Adrenal gland (tissue), 5 donors: Measurements from ENCODE around the gene PNN.
"Not testable (repeated sequence)": the region's sequence is repeated elsewhere in the genome, so short reads cannot be mapped to it uniquely, and the experiment has no call there.

Experiments used
- CTCF ChIP-seq, 6 experiments: fragments of 450-650 bp in 4 of 6; fragments of 200-600 bp in 2 of 6; sonication (generic) in 1 of 6; IDR thresholded peaks; 1 replicate in 5 of 6; 2 replicates in 1 of 6; pipeline versions ENCODE4 v1.5.1 to v1.8.0; 2016 to 2021; ENCODE audit warnings: antibody characterized with exemption in 6 of 6, mild to moderate bottlenecking in 2 of 6, moderate library complexity in 1 of 6
- POLR2A ChIP-seq, 2 donors: fragments of 450-650 bp; IDR thresholded peaks; one replicate each; pipeline ENCODE4 v1.6.1; 2017; ENCODE audit warnings: antibody characterized with exemption in 2 of 2, mild to moderate bottlenecking in 2 of 2, moderate library complexity in 1 of 2
- donor health status: DM: no; HTN: no; CAD: no.

- not testable (repeated sequence) for TF ChIP-seq CTCF, POLR2A (IDR thresholded peaks at IDR 0.05)
Measured at GRCh38 chr14:39141623-39142022, 33.4 kb upstream of the PNN start.
